Lower leg skin (tissue), 3 donors: ENCODE data around the gene TRAK1.

ENCODE experiments used
- POLR2A ChIP-seq, 2 donors: fragments of 450-650 bp; IDR thresholded peaks; one replicate each; pipeline ENCODE4 v1.6.1; 2016 to 2017; ENCODE audit warnings: antibody characterized with exemption in 2 of 2, mild to moderate bottlenecking in 1 of 2, moderate library complexity in 1 of 2
- TF ChIP-seq, protein P1 (sequence below), 3 donors: fragments of 450-650 bp; IDR thresholded peaks; one replicate each; pipeline ENCODE4 v1.5.1; 2016; ENCODE audit warnings: antibody characterized with exemption in 3 of 3, mild to moderate bottlenecking in 3 of 3, moderate library complexity in 2 of 3

DNA sequence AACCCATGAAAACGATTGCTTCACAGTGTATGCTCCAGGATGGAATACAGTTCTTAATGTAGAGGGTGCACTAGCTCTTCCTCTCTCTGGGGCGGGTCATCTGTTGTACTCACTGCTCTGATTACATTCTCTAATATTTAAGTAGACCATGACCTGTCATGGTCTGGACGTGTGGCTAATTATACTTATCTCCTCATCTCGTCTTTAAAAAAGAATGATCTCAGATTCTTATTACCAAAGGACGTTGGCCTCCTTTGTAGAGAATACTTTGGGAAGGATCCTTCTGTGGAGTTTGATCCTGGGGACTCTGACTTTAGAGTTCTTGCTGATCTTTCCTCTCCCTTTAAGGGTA, 48.4 kb upstream of the TRAK1 start:
- TF ChIP-seq, protein P1, sequence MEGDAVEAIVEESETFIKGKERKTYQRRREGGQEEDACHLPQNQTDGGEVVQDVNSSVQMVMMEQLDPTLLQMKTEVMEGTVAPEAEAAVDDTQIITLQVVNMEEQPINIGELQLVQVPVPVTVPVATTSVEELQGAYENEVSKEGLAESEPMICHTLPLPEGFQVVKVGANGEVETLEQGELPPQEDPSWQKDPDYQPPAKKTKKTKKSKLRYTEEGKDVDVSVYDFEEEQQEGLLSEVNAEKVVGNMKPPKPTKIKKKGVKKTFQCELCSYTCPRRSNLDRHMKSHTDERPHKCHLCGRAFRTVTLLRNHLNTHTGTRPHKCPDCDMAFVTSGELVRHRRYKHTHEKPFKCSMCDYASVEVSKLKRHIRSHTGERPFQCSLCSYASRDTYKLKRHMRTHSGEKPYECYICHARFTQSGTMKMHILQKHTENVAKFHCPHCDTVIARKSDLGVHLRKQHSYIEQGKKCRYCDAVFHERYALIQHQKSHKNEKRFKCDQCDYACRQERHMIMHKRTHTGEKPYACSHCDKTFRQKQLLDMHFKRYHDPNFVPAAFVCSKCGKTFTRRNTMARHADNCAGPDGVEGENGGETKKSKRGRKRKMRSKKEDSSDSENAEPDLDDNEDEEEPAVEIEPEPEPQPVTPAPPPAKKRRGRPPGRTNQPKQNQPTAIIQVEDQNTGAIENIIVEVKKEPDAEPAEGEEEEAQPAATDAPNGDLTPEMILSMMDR (IDR thresholded peaks at IDR 0.05), result no peak
- no peak for TF ChIP-seq POLR2A (IDR thresholded peaks at IDR 0.05)
